Activated naive CD4-positive, alpha-beta T cell treated with anti-CD3 and anti-CD28 coated beads, Interleukin-2, amount 50 U/mL, for 16 hours (primary cell): ENCODE measurements around the gene VGF.

ENCODE experiments used
- DNase-seq: peaks from one replicate; pipeline ENCODE4 v3.0.0-alpha.2; 2020

VGF gene

GRCh38 chr7:101165958-101166647 lies 734 bp upstream of the VGF start:
- no peak for DNase-seq

- no peak for DNase-seq
These were observed 1.1 kb downstream of the VGF start for GRCh38 chr7:101164071-101164840.

GRCh38 chr7:101163279-101164070 lies 1.9 kb downstream of the VGF start:
- DNase-seq, result no peak

- no peak for DNase-seq
These were observed 2.7 kb downstream of the VGF start for GRCh38 chr7:101162551-101163278.

- no peak for DNase-seq
These were observed 3.5 kb downstream of the VGF start for GRCh38 chr7:101161692-101162471.

GRCh38 chr7:101160910-101161309 lies 4.5 kb downstream of the VGF start:
- no peak for DNase-seq

- no peak for DNase-seq
These were observed 5.4 kb downstream of the VGF start for GRCh38 chr7:101159696-101160674.

- DNase-seq, result no peak
These were observed 8.3 kb downstream of the VGF start for GRCh38 chr7:101156866-101157589.

GRCh38 chr7:101156277-101156676 lies 9.1 kb downstream of the VGF start:
- no peak for DNase-seq

GRCh38 chr7:101155303-101155702 lies 10.1 kb downstream of the VGF start:
- DNase-seq, result no peak

- no peak for DNase-seq
These were observed 10.7 kb downstream of the VGF start for GRCh38 chr7:101154693-101155102.

GRCh38 chr7:101153969-101154692 lies 11.2 kb downstream of the VGF start, which contains the start of gene AP1S1:
Gene AP1S1, plus strand, starts transcription at chr7:101154476. Its CDS starts 39 bp downstream, at chr7:101154515.
- peak; percentile 88 for DNase-seq

GRCh38 chr7:101151908-101152651 lies 13.3 kb downstream of the VGF start:
- DNase-seq, result no peak

GRCh38 chr7:101140746-101141382 lies 24.5 kb downstream of the VGF start:
- DNase-seq, result no peak

GRCh38 chr7:101140339-101140699 lies 25.1 kb downstream of the VGF start:
- no peak for DNase-seq

GRCh38 chr7:101138213-101138870 lies 27.0 kb downstream of the VGF start:
- DNase-seq, result peak; percentile 88

GRCh38 chr7:101137651-101138212 lies 27.6 kb downstream of the VGF start:
- DNase-seq, result no peak
